ENCODE measurements around the gene IFIT1. TPM values are rescaled to one million over a fixed set of nuclear protein-coding genes. Genes with fewer than 3 reads are reported as not detected.

Gene IFIT1, protein sequence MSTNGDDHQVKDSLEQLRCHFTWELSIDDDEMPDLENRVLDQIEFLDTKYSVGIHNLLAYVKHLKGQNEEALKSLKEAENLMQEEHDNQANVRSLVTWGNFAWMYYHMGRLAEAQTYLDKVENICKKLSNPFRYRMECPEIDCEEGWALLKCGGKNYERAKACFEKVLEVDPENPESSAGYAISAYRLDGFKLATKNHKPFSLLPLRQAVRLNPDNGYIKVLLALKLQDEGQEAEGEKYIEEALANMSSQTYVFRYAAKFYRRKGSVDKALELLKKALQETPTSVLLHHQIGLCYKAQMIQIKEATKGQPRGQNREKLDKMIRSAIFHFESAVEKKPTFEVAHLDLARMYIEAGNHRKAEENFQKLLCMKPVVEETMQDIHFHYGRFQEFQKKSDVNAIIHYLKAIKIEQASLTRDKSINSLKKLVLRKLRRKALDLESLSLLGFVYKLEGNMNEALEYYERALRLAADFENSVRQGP
- total RNA-seq (ENCODE audit: low replicate concordance): 4.4 and 6.0 TPM in 2 replicates
- long read RNA-seq, transcript IFIT1-201 (2 exons, 1,880 nt): major isoform, 49 of 53 reads
- long read RNA-seq, partial matches to known transcripts: 1 of 53 reads
- long read RNA-seq, other reads (novel, unspliced or antisense): 3 of 53 reads

- peak within 1 kb of the TSS; percentile 88 for H3K4me3 Mint-ChIP-seq
- H3K27ac Mint-ChIP-seq: peak within 1 kb of the TSS; percentile 75
- DNase-seq (ENCODE audit: extremely low spot score, unreplicated experiment): no peak
These were observed at the start of gene IFIT1 for GRCh38 chr10:89391907-89392756. IFIT1 (plus strand) TSS chr10:89392623; CDS start chr10:89392713, 90 bp downstream.

GRCh38 chr10:89343089-89343767 lies 49.2 kb upstream of the IFIT1 start:
- Mint-ChIP-seq H3K4me1 (ENCODE audit: unreplicated experiment) (peaks cover 25% of the 10 kb centered on the region), H3K27me3 (no peaks in the 10 kb centered on the region), H3K9me3 (no peaks in the 10 kb centered on the region), H3K27ac (no peak overlapping the region), H3K4me3 (no peak overlapping the region), H3K36me3 (peaks cover 7% of the 10 kb centered on the region)
- no peak for TF ChIP-seq CTCF (conservative IDR thresholded peaks at IDR 0.05)
- no peak for DNase-seq (ENCODE audit: extremely low spot score, unreplicated experiment)

More at GRCh38 chr10:89391907-89392756, at the start of gene IFIT1:
- H3K4me1 Mint-ChIP-seq (ENCODE audit: unreplicated experiment): peaks cover 16% of the 10 kb centered on the region
- H3K27me3 Mint-ChIP-seq: no peaks in the 10 kb centered on the region
- no peak for TF ChIP-seq CTCF (conservative IDR thresholded peaks at IDR 0.05)
- H3K9me3 Mint-ChIP-seq: no peaks in the 10 kb centered on the region
- no peaks in the 10 kb centered on the region for H3K36me3 Mint-ChIP-seq

DNA sequence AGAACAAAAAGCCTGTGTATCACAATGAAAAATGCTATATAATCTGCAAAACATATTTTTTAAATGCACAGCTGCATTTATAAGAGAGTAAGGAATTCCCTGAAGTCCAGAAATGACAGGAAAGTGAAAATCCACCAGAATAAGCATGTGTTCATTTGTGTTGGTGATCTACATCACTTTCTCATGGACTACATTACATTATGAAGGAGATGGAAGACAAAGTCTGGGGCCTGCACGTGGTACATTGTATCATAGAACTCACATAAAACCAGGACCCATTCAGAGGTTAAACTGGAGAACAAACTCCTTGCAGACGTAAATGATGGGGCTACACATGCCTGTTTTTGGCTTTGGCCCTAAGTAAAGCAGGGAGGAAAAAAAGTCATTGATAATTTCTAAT lies 48.3 kb upstream of the IFIT1 start:
- peaks cover 34% of the 10 kb centered on the region for H3K4me1 Mint-ChIP-seq (ENCODE audit: unreplicated experiment)
- H3K27me3 Mint-ChIP-seq: no peaks in the 10 kb centered on the region
- no peak for DNase-seq (ENCODE audit: extremely low spot score, unreplicated experiment)
- H3K27ac Mint-ChIP-seq: no peak overlapping the region
- no peak overlapping the region for H3K4me3 Mint-ChIP-seq
- H3K36me3 Mint-ChIP-seq: peaks cover 4% of the 10 kb centered on the region
- H3K9me3 Mint-ChIP-seq: no peaks in the 10 kb centered on the region
- TF ChIP-seq CTCF (conservative IDR thresholded peaks at IDR 0.05): no peak

DNA sequence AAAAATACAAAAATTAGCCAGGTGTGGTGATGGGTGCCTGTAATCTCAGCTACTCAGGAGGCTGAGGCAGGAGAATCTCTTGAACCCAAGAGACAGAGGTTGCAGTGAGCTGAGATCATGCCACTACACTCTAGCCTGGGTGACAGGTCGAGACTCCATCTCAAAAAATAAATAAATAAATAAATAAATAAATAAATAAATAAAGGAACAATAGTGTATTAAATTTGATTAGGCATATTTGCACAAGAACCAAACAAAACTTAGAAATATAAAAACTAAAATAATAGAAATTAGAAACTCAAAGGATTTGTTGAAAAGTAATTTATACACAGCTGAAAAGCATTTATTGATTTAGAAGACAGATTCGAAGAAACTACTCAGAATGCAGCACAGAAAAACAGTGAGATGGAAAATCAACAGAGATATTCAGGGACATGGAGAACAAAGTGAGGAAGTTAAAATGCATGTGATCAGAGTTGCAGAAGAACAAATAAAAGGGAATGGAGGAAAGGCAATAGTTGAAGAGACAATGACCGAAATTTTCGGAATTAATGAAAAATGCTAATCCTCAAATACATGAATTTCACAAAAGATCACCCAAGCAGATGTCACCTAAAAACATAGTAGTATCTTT lies 46.9 kb upstream of the IFIT1 start:
- Mint-ChIP-seq H3K4me3 (no peak overlapping the region), H3K4me1 (ENCODE audit: unreplicated experiment) (peaks cover 39% of the 10 kb centered on the region), H3K36me3 (no peaks in the 10 kb centered on the region), H3K9me3 (no peaks in the 10 kb centered on the region), H3K27ac (no peak overlapping the region), H3K27me3 (no peaks in the 10 kb centered on the region)
- TF ChIP-seq CTCF (conservative IDR thresholded peaks at IDR 0.05): no peak
- DNase-seq (ENCODE audit: extremely low spot score, unreplicated experiment): no peak

Data from type B pancreatic cell (in vitro differentiated cells).